NCI-H2107 (cell line): ENCODE data around the gene SLITRK2.

ENCODE experiments used
- DNase-seq: peaks from one replicate; lab custom pipeline; 2025; lab: John Stamatoyannopoulos, UW

SLITRK2 gene

GRCh38 chrX:145856181-145856580 lies 38.6 kb downstream of the SLITRK2 start:
- DNase-seq: no peak

DNA sequence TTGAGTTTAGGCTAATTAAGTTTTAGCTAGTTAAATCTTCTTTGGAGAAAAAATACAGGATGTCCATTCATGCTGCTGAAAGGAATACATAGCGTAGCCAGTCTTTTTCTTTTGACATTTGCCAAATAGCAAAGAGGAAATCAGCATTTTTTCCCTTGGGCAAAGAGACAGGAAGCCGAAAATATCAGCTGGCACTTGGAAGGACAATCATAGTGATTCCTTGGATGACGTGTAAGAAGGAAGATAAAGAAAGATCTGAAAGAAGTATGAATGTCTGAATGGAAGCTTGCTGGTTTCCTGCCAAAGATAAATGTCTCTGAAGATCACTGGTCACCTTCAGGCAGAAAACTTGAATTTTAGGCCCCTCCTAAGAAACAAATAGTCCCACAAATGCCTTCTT lies 44.2 kb downstream of the SLITRK2 start:
- no peak for DNase-seq

- DNase-seq: no peak
Observed at GRCh38 chrX:145865082-145865481, 47.5 kb downstream of the SLITRK2 start.
